Gastroesophageal sphincter (tissue), 4 donors: ENCODE results near the gene RHBDF1. TPM values are rescaled to one million over a fixed set of nuclear protein-coding genes. Genes with fewer than 3 reads are reported as not detected.

Experiments
- ATAC-seq: fragments of 150-250 bp; one replicate; pipeline ENCODE4 v1.9.1; 2016; ENCODE audit warnings: mild to moderate bottlenecking, moderate library complexity
- H3K27ac ChIP-seq, 4 donors: fragments of 200-600 bp; sonication (generic) in 3 of 4; 1 replicate in 3 of 4; 2 replicates in 1 of 4; pipeline ENCODE4 v1.5.1; 2016 to 2019
- H3K27me3 ChIP-seq: fragments of 200-600 bp; sonication (generic); one replicate; pipeline ENCODE4 v1.5.1; 2019
- H3K36me3 ChIP-seq, 2 donors: fragments of 200-600 bp; sonication (generic); one replicate each; pipeline ENCODE4 v1.5.1; 2019; ENCODE audit warnings: control low read depth in 1 of 2
- H3K4me1 ChIP-seq, 3 donors: fragments of 200-600 bp; sonication (generic); 1 replicate in 2 of 3; 2 replicates in 1 of 3; pipeline ENCODE4 v1.5.1; 2016 to 2019; ENCODE audit warnings: control low read depth in 2 of 3
- H3K4me3 ChIP-seq, 2 donors: fragments of 200-600 bp; sonication (generic); one replicate each; pipeline ENCODE4 v1.5.1; 2019; ENCODE audit warnings: mild to moderate bottlenecking in 1 of 2, moderate library complexity in 1 of 2
- H3K9me3 ChIP-seq, 3 donors: fragments of 200-600 bp; sonication (generic); one replicate each; pipeline ENCODE4 v1.5.1; 2017 to 2019; ENCODE audit warnings: control low read depth in 2 of 3
- CTCF ChIP-seq, 4 experiments: fragments of 200-600 bp in 2 of 4; fragments of 450-650 bp in 2 of 4; sonication (generic) in 1 of 4; IDR thresholded peaks; one replicate each; pipeline ENCODE4 v1.5.1; 2017 to 2019; ENCODE audit warnings: antibody characterized with exemption in 4 of 4, mild to moderate bottlenecking in 2 of 4, moderate library complexity in 2 of 4
- EP300 ChIP-seq: sonication (generic); formaldehyde crosslinking; IDR thresholded peaks from one replicate; pipeline ENCODE4 v1.6.1; 2017; ENCODE audit warnings: antibody characterized with exemption, mild to moderate bottlenecking
- POLR2A ChIP-seq, 2 donors: fragments of 450-650 bp; IDR thresholded peaks; one replicate each; pipeline ENCODE4 v1.6.1; 2017; ENCODE audit warnings: antibody characterized with exemption in 2 of 2, mild to moderate bottlenecking in 2 of 2, moderate library complexity in 1 of 2
- POLR2AphosphoS5 ChIP-seq: sonication (generic); formaldehyde crosslinking; IDR thresholded peaks from one replicate; pipeline ENCODE4 v1.6.1; 2017; ENCODE audit warnings: antibody characterized with exemption
- WGBS, 2 donors: methylation state at CpG; one replicate each; pipeline ENCODE4 v1.1.5; 2018; ENCODE audit warnings: low coverage in 1 of 2; 5-methylcytosine and 5-hydroxymethylcytosine counted together
- total RNA-seq, 4 donors: library from RNA; depleted of rRNA; stranded (reverse); fragments of >200 nt; gene quantifications; one replicate each; pipeline ENCODE4 v1.1.0, GENCODE V29; 2016

Gene RHBDF1
- total RNA-seq, 4 donors from 2014 or later, result 21.0 to 52.3 (median 33.0) TPM

DNA sequence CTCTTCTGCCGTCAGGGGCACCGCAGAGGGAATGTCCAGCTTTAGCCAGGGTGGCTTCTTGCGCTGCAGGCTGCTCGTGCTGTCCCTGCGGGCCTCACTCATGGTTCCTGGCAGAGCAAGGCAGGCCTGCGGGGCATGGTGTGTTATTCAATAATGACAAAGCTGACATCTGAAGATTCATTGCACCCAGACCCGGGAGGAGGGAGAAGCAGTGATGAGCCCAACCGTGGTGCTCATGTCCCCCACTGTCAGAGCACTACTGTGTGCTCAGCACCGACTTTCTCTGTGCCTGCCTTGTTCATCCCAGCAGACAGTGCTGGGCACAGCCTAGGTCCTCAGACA is 7.5 kb downstream of the RHBDF1 start:
- 49% methylated on average over 3 of the region's 9 CpGs; no CpG with 5 or more reads in 1 of the 2 donors for WGBS, 2 donors

DNA sequence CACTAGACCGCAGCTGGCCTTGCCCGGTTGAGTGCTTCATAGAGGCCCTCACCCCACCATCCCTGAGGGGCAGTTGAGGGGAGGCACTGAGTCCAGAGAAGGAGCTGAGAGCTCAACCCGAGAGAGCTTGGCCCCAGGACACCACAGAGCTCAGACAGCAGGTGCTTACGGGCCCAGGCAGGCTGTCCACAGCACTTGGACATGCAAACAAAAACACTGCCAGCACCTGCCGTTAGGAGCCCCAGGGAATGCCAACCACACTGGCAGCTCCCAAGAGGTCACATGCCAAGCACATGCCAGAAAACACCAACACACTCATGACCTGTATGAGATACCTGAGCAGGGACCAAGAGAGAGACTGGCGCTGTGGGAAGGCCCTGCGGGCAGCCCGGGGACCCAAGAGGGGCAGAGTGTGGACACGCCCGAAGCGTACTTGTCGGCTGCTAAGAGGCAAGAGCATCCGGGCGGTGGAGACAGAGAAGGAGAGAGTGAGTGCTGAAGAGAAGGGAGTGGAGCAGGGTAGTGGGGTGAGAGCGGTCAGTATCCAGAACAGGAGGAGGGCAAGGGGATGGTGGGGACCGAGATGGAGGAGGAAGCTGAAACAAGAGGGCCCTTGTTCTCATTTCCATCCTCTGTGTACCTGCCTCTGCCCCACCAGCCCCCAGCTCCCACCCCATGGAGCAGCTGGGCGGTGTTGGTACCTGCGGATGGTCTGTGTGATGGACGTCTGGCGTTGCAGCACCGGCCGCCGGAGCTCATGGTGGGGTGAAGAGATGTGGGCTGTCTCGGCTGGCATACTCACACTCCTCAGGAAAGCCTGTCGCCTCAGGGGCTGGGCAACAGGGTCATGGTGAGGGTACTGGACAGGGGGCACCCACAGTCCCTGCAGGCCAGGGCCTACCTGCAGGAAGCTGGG is 8.2 kb downstream of the RHBDF1 start:
- ATAC-seq, result no peak
- no peaks in the 10 kb centered on the region for H3K27me3 ChIP-seq
- TF ChIP-seq POLR2A (IDR thresholded peaks at IDR 0.05) (no peak), EP300 (no peak)
- no peak overlapping the region for H3K27ac ChIP-seq
- 87 to 89% methylated on average over 7 to 8 of the region's 25 CpGs for WGBS, 2 donors
- peaks cover 0 to 46% (median 34%) of the 10 kb centered on the region in 3 donors for H3K4me1 ChIP-seq
- H3K36me3 ChIP-seq, result peaks cover 0 to 58% of the 10 kb centered on the region in 2 donors
- no peak overlapping the region for H3K4me3 ChIP-seq
- no peaks in the 10 kb centered on the region for H3K9me3 ChIP-seq

More for the DNA sequence above, 7.5 kb downstream of the RHBDF1 start:
- Histone ChIP-seq H3K36me3 (peaks cover 0 to 52% of the 10 kb centered on the region in 2 donors), H3K27ac (no peak overlapping the region), H3K4me3 (no peak overlapping the region), H3K9me3 (no peaks in the 10 kb centered on the region), H3K27me3 (no peaks in the 10 kb centered on the region), H3K4me1 (peaks cover 0 to 53% (median 34%) of the 10 kb centered on the region in 3 donors)
- no peak for TF ChIP-seq POLR2AphosphoS5
- no peak for TF ChIP-seq EP300
- no peak for TF ChIP-seq CTCF (IDR thresholded peaks at IDR 0.05)
- TF ChIP-seq POLR2A (IDR thresholded peaks at IDR 0.05), result no peak
- no peak for ATAC-seq

DNA sequence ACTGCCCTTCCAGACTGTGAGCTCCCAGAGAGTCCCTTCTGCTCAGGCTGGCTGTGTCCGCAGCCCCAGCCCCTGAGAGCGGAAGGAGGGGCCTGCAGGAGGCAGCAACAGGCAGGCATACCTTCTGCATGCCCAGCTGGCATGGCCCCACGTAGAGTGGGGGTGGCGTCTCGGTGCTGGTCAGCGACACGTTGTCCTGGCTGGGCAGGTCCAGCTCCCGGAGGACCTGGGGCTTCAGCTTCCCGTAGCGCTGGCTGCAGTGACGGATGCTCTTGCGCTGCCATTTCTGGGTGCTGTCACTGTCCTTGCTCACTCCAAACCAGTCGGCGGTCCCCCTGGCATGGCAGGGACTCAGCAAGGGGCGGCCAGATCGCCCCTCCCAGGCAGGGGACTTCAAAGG is 9.0 kb downstream of the RHBDF1 start:
- no peak overlapping the region for H3K27ac ChIP-seq
- peaks cover 0 to 66% of the 10 kb centered on the region in 2 donors for H3K36me3 ChIP-seq
- no CpG with 5 or more reads among the region's 16 CpGs for WGBS, 2 donors
- TF ChIP-seq POLR2A (IDR thresholded peaks at IDR 0.05), result no peak
- TF ChIP-seq EP300, result no peak
- no peak for TF ChIP-seq POLR2AphosphoS5
- no peak for TF ChIP-seq CTCF (IDR thresholded peaks at IDR 0.05)
- ATAC-seq, result no peak
- H3K9me3 ChIP-seq, result no peaks in the 10 kb centered on the region
- H3K4me1 ChIP-seq, result peaks cover 0 to 39% (median 26%) of the 10 kb centered on the region in 3 donors
- H3K4me3 ChIP-seq, result no peak overlapping the region
- no peaks in the 10 kb centered on the region for H3K27me3 ChIP-seq

GRCh38 chr16:62968-63391 is 9.5 kb downstream of the RHBDF1 start:
- Histone ChIP-seq H3K4me3 (no peak overlapping the region), H3K4me1 (peaks cover 0 to 34% (median 21%) of the 10 kb centered on the region in 3 donors), H3K9me3 (no peaks in the 10 kb centered on the region), H3K27ac (no peak overlapping the region), H3K27me3 (no peaks in the 10 kb centered on the region), H3K36me3 (peaks cover 0 to 71% of the 10 kb centered on the region in 2 donors)
- no peak for ATAC-seq
- TF ChIP-seq EP300, result no peak
- no peak for TF ChIP-seq POLR2AphosphoS5
- no peak for TF ChIP-seq POLR2A (IDR thresholded peaks at IDR 0.05)
- no peak for TF ChIP-seq CTCF (IDR thresholded peaks at IDR 0.05)
- WGBS, 2 donors, result 100% methylated on average over 1 of the region's 21 CpGs; no CpG with 5 or more reads in 1 of the 2 donors

DNA sequence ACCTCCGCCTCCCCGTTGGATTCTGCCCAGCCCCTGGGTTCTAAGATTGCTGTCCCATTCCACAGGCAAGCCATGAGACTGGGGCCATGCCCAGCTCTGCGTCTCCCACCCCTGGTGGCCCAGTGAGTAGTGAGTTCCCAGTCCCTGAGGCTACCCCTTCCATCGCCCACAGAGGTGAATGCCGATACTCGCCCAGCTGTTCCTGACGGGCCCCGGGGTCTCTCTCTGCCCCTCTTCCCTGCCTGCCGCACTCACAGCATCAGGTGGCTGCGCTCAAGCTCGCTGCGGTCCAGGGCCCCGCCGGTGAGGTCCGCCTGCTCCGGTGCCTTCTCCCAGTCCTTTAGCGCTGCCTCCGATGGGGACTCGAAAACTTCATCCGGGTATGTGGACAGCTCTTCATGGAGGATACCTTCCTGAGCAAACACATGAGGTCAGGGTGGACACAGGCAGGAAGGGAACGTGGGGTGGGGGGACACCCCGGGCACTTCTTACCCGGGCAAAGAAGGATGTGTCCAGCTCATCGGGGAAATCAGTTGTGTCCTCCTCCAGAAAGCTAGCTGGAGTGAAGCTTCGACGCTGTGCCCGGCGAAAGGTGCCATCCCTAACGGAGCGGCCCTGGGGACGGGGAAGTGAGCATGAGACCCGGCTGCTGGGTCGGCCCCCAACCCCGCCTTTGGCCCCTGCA is 10.0 kb downstream of the RHBDF1 start:
- no peak overlapping the region for H3K4me3 ChIP-seq
- H3K36me3 ChIP-seq, result peaks cover 0 to 76% of the 10 kb centered on the region in 2 donors
- no peak overlapping the region for H3K27ac ChIP-seq
- H3K27me3 ChIP-seq, result no peaks in the 10 kb centered on the region
- TF ChIP-seq CTCF (IDR thresholded peaks at IDR 0.05), result no peak
- TF ChIP-seq EP300, result no peak
- TF ChIP-seq POLR2AphosphoS5, result no peak
- TF ChIP-seq POLR2A (IDR thresholded peaks at IDR 0.05), result no peak
- WGBS, 2 donors, result 88 to 89% methylated on average over 6 to 16 of the region's 34 CpGs
- peaks cover 0 to 28% (median 19%) of the 10 kb centered on the region in 3 donors for H3K4me1 ChIP-seq
- ATAC-seq, result no peak
- no peaks in the 10 kb centered on the region for H3K9me3 ChIP-seq
